ENCODE measurements around the gene TBC1D4. TPM values are rescaled to one million over a fixed set of nuclear protein-coding genes. Genes with fewer than 3 reads are reported as not detected.

TBC1D4 gene
- total RNA-seq, 4 donors from 2014 or later, result 14.9 to 20.8 (median 16.6) TPM

- 89 to 97% methylated on average over 2 of the region's 2 CpGs for WGBS, 2 donors
- Histone ChIP-seq H3K4me3 (no peak overlapping the region), H3K27ac (no peak overlapping the region), H3K27me3 (no peaks in the 10 kb centered on the region), H3K9me3 (no peaks in the 10 kb centered on the region), H3K4me1 (peaks cover 0 to 14% (median 0%) of the 10 kb centered on the region in 3 donors), H3K36me3 (peaks cover 0 to 33% (median 5%) of the 10 kb centered on the region in 3 donors)
- TF ChIP-seq CTCF (IDR thresholded peaks at IDR 0.05) (no peak), POLR2A (IDR thresholded peaks at IDR 0.05) (no peak)
- intact Hi-C loops (cut with DNase I), result no loop called here
- DNase-seq, result no peak
Measured at GRCh38 chr13:75331792-75332349, 150.1 kb downstream of the TBC1D4 start.

DNA sequence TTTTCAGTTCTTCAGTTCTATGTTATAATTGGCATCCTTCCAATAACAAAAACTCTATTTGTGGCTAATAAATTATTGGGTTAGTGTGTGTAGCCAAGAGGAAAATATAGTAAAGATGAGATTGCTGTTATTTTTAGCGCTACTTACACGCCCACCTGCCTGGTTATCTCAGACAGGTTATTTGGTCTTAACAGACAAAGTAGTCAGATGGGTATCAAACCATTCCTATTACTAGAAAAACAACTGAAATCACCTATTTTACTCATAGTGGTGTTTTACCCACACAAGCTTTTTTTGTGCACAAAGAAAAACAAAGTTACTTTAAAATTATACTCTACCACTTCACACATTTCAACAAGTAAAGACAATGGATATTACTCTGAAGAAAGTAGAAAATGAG lies 151.2 kb downstream of the TBC1D4 start:
- H3K4me1 ChIP-seq, result peaks cover 0 to 14% (median 0%) of the 10 kb centered on the region in 3 donors
- H3K27me3 ChIP-seq, result no peaks in the 10 kb centered on the region
- no peaks in the 10 kb centered on the region for H3K9me3 ChIP-seq
- no peak for DNase-seq
- WGBS, 2 donors, result 86 to 88% methylated on average over 2 of the region's 2 CpGs
- H3K27ac ChIP-seq, result peak overlapping the region in 1 of 4 donors; percentile 63
- peaks cover 0 to 29% (median 0%) of the 10 kb centered on the region in 3 donors for H3K36me3 ChIP-seq
- no peak for TF ChIP-seq CTCF (IDR thresholded peaks at IDR 0.05)
- no peak for TF ChIP-seq POLR2A (IDR thresholded peaks at IDR 0.05)
- no peak overlapping the region for H3K4me3 ChIP-seq
- intact Hi-C loops (cut with DNase I), result no loop called here

DNA sequence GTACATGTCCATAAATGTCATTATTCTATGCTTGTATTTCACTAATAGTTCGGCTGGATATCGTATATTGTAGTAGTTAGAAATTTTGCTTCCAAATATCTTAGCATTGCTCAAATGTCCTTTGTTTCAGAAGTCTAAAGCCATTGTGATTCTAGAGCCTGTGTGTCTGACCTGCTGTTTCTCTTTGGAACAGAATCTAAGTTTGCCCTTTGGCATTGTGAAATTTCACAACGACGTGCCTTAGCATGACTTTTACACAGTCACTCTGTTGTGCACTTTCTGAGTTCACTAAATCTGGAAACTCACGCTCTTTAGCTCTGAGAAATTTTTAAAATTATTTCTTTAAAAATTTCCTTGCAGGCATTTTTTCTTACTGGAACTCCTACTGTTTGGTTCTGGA lies 152.2 kb downstream of the TBC1D4 start:
- no peaks in the 10 kb centered on the region for H3K9me3 ChIP-seq
- peaks cover 0 to 14% (median 0%) of the 10 kb centered on the region in 3 donors for H3K4me1 ChIP-seq
- H3K4me3 ChIP-seq, result no peak overlapping the region
- intact Hi-C loops (cut with DNase I), result no loop called here
- no peak for DNase-seq
- WGBS, 2 donors, result 47 to 58% methylated on average over 5 of the region's 5 CpGs
- no peaks in the 10 kb centered on the region for H3K27me3 ChIP-seq
- peak overlapping the region in 2 of 4 donors; percentile 25 to 63 for H3K27ac ChIP-seq
- no peak for TF ChIP-seq CTCF (IDR thresholded peaks at IDR 0.05)
- no peak for TF ChIP-seq POLR2A (IDR thresholded peaks at IDR 0.05)
- peaks cover 0 to 20% (median 0%) of the 10 kb centered on the region in 3 donors for H3K36me3 ChIP-seq

DNA sequence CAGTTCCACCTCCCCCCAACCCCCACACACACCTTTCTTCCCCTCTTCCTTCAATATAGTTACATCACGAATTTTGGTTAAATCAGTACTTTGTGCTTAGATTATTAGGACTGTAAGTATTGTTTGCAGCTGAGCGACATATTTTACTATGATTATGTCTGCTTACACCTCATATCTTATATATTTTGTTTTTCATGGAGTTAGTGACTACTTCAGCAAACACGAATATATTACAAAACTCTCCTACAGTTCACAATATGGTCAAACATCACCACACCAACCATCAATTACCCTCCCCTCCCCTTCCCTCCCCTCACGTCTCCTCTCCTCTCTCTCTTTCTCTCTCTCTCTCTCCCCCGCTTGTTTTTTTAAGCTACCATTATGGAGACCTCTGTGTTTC lies 152.9 kb downstream of the TBC1D4 start:
- H3K4me3 ChIP-seq, result no peak overlapping the region
- no peaks in the 10 kb centered on the region for H3K27me3 ChIP-seq
- DNase-seq, result no peak
- 71 to 81% methylated on average over 4 of the region's 5 CpGs for WGBS, 2 donors
- no peaks in the 10 kb centered on the region for H3K9me3 ChIP-seq
- H3K4me1 ChIP-seq, result peaks cover 0 to 14% (median 0%) of the 10 kb centered on the region in 3 donors
- peak overlapping the region in 2 of 4 donors; percentile 25 to 63 for H3K27ac ChIP-seq
- intact Hi-C loops (cut with DNase I), result no loop called here
- peaks cover 0 to 14% (median 0%) of the 10 kb centered on the region in 3 donors for H3K36me3 ChIP-seq
- TF ChIP-seq CTCF (IDR thresholded peaks at IDR 0.05) (no peak), POLR2A (IDR thresholded peaks at IDR 0.05) (no peak)

GRCh38 chr13:75327135-75327510 lies 154.8 kb downstream of the TBC1D4 start:
- no peak overlapping the region for H3K4me3 ChIP-seq
- 53 to 55% methylated on average over 3 of the region's 3 CpGs for WGBS, 2 donors
- H3K36me3 ChIP-seq, result peaks cover 0 to 8% (median 0%) of the 10 kb centered on the region in 3 donors
- TF ChIP-seq CTCF (IDR thresholded peaks at IDR 0.05), result no peak
- intact Hi-C loops (cut with DNase I), result no loop called here
- DNase-seq, result no peak
- no peaks in the 10 kb centered on the region for H3K27me3 ChIP-seq
- H3K9me3 ChIP-seq, result no peaks in the 10 kb centered on the region
- peaks cover 0 to 14% (median 0%) of the 10 kb centered on the region in 3 donors for H3K4me1 ChIP-seq
- peak overlapping the region in 1 of 4 donors; percentile 66 for H3K27ac ChIP-seq

Data from esophagus squamous epithelium (tissue), 5 donors.